ENCODE data around the gene ITSN1. TPM values are rescaled to one million over a fixed set of nuclear protein-coding genes. Genes with fewer than 3 reads are reported as not detected.

The ITSN1 gene
- total RNA-seq, 1 donor from 2014 or later: 77.5 TPM

- no peak for TF ChIP-seq CTCF (IDR thresholded peaks at IDR 0.05; ENCODE audit: unreplicated experiment)
- H3K9me3 Mint-ChIP-seq: no peaks in the 10 kb centered on the region
- H3K27ac Mint-ChIP-seq: no peak overlapping the region
- peaks cover 14% of the 10 kb centered on the region for H3K4me1 Mint-ChIP-seq
- H3K36me3 Mint-ChIP-seq: peaks cover 60% of the 10 kb centered on the region
- DNase-seq (ENCODE audit: low spot score in 2 of 2, unreplicated experiment in 2 of 2): no peak
- no peak overlapping the region for H3K4me3 Mint-ChIP-seq
- no peaks in the 10 kb centered on the region for H3K27me3 Mint-ChIP-seq (ENCODE audit: low read depth)
Measured at GRCh38 chr21:33831962-33832659, 189.8 kb downstream of the ITSN1 start.

- no peak overlapping the region for H3K4me3 Mint-ChIP-seq
- DNase-seq (ENCODE audit: low spot score in 2 of 2, unreplicated experiment in 2 of 2): no peak
- peaks cover 67% of the 10 kb centered on the region for H3K36me3 Mint-ChIP-seq
- no peak for TF ChIP-seq CTCF (IDR thresholded peaks at IDR 0.05; ENCODE audit: unreplicated experiment)
- H3K9me3 Mint-ChIP-seq: no peaks in the 10 kb centered on the region
- H3K4me1 Mint-ChIP-seq: peaks cover 27% of the 10 kb centered on the region
- peak overlapping the region; percentile 27 for H3K27ac Mint-ChIP-seq
- H3K27me3 Mint-ChIP-seq (ENCODE audit: low read depth): no peaks in the 10 kb centered on the region
Measured at GRCh38 chr21:33834801-33835500, 192.7 kb downstream of the ITSN1 start.

GRCh38 chr21:33835920-33836319 is 193.6 kb downstream of the ITSN1 start:
- TF ChIP-seq CTCF (IDR thresholded peaks at IDR 0.05; ENCODE audit: unreplicated experiment): no peak
- H3K9me3 Mint-ChIP-seq: no peaks in the 10 kb centered on the region
- peaks cover 63% of the 10 kb centered on the region for H3K36me3 Mint-ChIP-seq
- no peak overlapping the region for H3K27ac Mint-ChIP-seq
- no peaks in the 10 kb centered on the region for H3K27me3 Mint-ChIP-seq (ENCODE audit: low read depth)
- H3K4me1 Mint-ChIP-seq: peaks cover 27% of the 10 kb centered on the region
- DNase-seq (ENCODE audit: low spot score in 2 of 2, unreplicated experiment in 2 of 2): no peak
- no peak overlapping the region for H3K4me3 Mint-ChIP-seq

- Mint-ChIP-seq H3K27ac (no peak overlapping the region), H3K4me1 (peaks cover 27% of the 10 kb centered on the region), H3K4me3 (no peak overlapping the region), H3K27me3 (ENCODE audit: low read depth) (no peaks in the 10 kb centered on the region), H3K9me3 (no peaks in the 10 kb centered on the region), H3K36me3 (peaks cover 62% of the 10 kb centered on the region)
- TF ChIP-seq CTCF (IDR thresholded peaks at IDR 0.05; ENCODE audit: unreplicated experiment): no peak
- DNase-seq (ENCODE audit: low spot score in 2 of 2, unreplicated experiment in 2 of 2): no peak
Measured at GRCh38 chr21:33836408-33836807, 194.1 kb downstream of the ITSN1 start.

- DNase-seq (ENCODE audit: low spot score in 2 of 2, unreplicated experiment in 2 of 2): no peak
- H3K4me3 Mint-ChIP-seq: no peak overlapping the region
- no peaks in the 10 kb centered on the region for H3K27me3 Mint-ChIP-seq (ENCODE audit: low read depth)
- no peaks in the 10 kb centered on the region for H3K9me3 Mint-ChIP-seq
- no peak overlapping the region for H3K27ac Mint-ChIP-seq
- no peak for TF ChIP-seq CTCF (IDR thresholded peaks at IDR 0.05; ENCODE audit: unreplicated experiment)
- peaks cover 37% of the 10 kb centered on the region for H3K4me1 Mint-ChIP-seq
- H3K36me3 Mint-ChIP-seq: peaks cover 47% of the 10 kb centered on the region
Measured at GRCh38 chr21:33839167-33839716, 196.9 kb downstream of the ITSN1 start.
